SK-N-SH (cell line): ENCODE data around the gene SYT11.

Experiments
- CTCF ChIP-seq: fragments of 200-600 bp; sonication (generic); IDR thresholded peaks from 2 replicates; pipeline ENCODE4 v1.6.1; 2017; ENCODE audit warnings: antibody characterized with exemption, mild to moderate bottlenecking, moderate library complexity
- FOXM1 ChIP-seq: IDR thresholded peaks from 2 replicates; pipeline ENCODE4 v1.4.0; 2012; ENCODE audit warnings: low read depth, mild to moderate bottlenecking
- JUND ChIP-seq: IDR thresholded peaks from 2 replicates; pipeline ENCODE4 v1.4.0; 2012
- POLR2AphosphoS5 ChIP-seq: IDR thresholded peaks from 2 replicates; pipeline ENCODE4 v1.6.1; 2012; ENCODE audit warnings: low read depth, low read length
- RAD21 ChIP-seq: IDR thresholded peaks from 2 replicates; pipeline ENCODE4 v1.6.1; 2012; ENCODE audit warnings: mild to moderate bottlenecking, low read length
- RFX5 ChIP-seq: IDR thresholded peaks from 2 replicates; pipeline ENCODE4 v1.6.1; 2012; ENCODE audit warnings: mild to moderate bottlenecking, improper control_type of control experiment, low read length
- SIN3A ChIP-seq: IDR thresholded peaks from 2 replicates; pipeline ENCODE4 v1.6.1; 2012; ENCODE audit warnings: low read depth, mild to moderate bottlenecking, low read length, moderate library complexity, borderline replicate concordance
- YY1 ChIP-seq: IDR thresholded peaks from 2 replicates; pipeline ENCODE4 v1.4.0; 2012; ENCODE audit warnings: low read depth, mild to moderate bottlenecking
- ZBTB33 ChIP-seq: IDR thresholded peaks from 2 replicates; pipeline ENCODE4 v1.4.0; 2012; ENCODE audit warnings: low read depth, borderline replicate concordance

DNA sequence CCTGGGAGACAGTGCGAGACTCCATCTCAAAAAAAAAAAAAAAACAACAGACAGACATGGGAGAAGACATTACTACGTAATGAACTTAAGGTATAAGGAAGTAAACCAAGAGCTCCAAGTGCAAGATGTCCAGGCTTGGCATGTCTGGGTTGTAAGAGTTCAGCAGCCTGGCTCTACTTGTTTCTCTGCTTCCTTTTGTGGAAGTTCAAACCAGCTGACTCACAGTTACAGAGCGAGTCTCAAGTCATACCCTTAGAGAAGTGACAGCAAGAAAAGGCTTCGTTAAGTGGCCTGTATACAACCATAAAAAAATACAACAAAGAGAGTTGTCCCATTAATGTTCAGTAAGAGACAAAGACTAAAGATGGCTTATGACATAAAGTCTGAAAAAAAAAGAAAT lies 50.5 kb downstream of the SYT11 start:
- no peak for TF ChIP-seq CTCF
- no peak for TF ChIP-seq POLR2AphosphoS5
- no peak for TF ChIP-seq SIN3A
- no peak for TF ChIP-seq RAD21
- TF ChIP-seq RFX5, result no peak
- no peak for TF ChIP-seq ZBTB33
- TF ChIP-seq FOXM1, result no peak
- TF ChIP-seq YY1, result no peak
- TF ChIP-seq JUND, result no peak
